HCT116 (cell line): ENCODE data around the gene CAB39.

Source experiments
- EZH2 ChIP-seq: fragments of 200-600 bp; sonication (generic); IDR thresholded peaks from 2 replicates; pipeline ENCODE4 v1.6.1; 2017; ENCODE audit warnings: antibody characterized with exemption, mixed run types
- EZH2phosphoT487 ChIP-seq: fragments of 200-600 bp; IDR thresholded peaks from 2 replicates; pipeline ENCODE4 v1.6.1; 2018; ENCODE audit warnings: antibody characterized with exemption, borderline replicate concordance
- FOSL1 ChIP-seq: IDR thresholded peaks from 2 replicates; pipeline ENCODE4 v1.6.1; 2012; ENCODE audit warnings: low read depth
- JUND ChIP-seq: IDR thresholded peaks from 2 replicates; pipeline ENCODE4 v1.6.1; 2012
- POLR2A ChIP-seq: IDR thresholded peaks from 2 replicates; pipeline ENCODE4 v1.7.0; 2011; ENCODE audit warnings: borderline replicate concordance; ENCODE audit not compliant: insufficient read depth, insufficient read length; ENCODE audit errors: extremely low read depth
- POLR2AphosphoS5 ChIP-seq: IDR thresholded peaks from 2 replicates; pipeline ENCODE4 v1.6.1; 2011; ENCODE audit warnings: mild to moderate bottlenecking, low read depth, low read length, moderate library complexity
- RAD21 ChIP-seq: IDR thresholded peaks from 2 replicates; pipeline ENCODE4 v1.6.1; 2012; ENCODE audit warnings: low read depth, mild to moderate bottlenecking
- SIN3A ChIP-seq: IDR thresholded peaks from 2 replicates; pipeline ENCODE4 v1.6.1; 2012; ENCODE audit warnings: low read depth
- TCF7L2 ChIP-seq: IDR thresholded peaks from 2 replicates; pipeline ENCODE4 v1.7.0; 2011; ENCODE audit warnings: borderline replicate concordance, inconsistent platforms; ENCODE audit not compliant: insufficient read depth, insufficient read length; ENCODE audit errors: extremely low read depth
- YY1 ChIP-seq: IDR thresholded peaks from 2 replicates; pipeline ENCODE4 v1.6.1; 2011; ENCODE audit warnings: low read length, low read depth, moderate library complexity, mild to moderate bottlenecking; ENCODE audit not compliant: insufficient replicate concordance; ENCODE audit errors: extremely low read depth
- TF ChIP-seq, protein P1 (sequence below), 3 experiments: fragments of 200-600 bp in 1 of 3; sonication (generic) in 1 of 3; IDR thresholded peaks in 2 of 3; conservative IDR thresholded peaks in 1 of 3; 2 replicates each; pipeline ENCODE4 v1.5.1; 2012 to 2017; ENCODE audit warnings: low read depth in 2 of 3, low read length in 2 of 3, antibody characterized with exemption in 1 of 3, borderline replicate concordance in 1 of 3, control low read depth in 1 of 3, mild to moderate bottlenecking in 1 of 3, mixed read lengths in 1 of 3, mixed run types in 1 of 3, moderate library complexity in 1 of 3; ENCODE audit not compliant: insufficient read depth in 1 of 3
- TF ChIP-seq, protein P2 (sequence below): IDR thresholded peaks from 2 replicates; pipeline ENCODE4 v1.6.1; 2012
- TF ChIP-seq, protein P3 (sequence below): IDR thresholded peaks from 2 replicates; pipeline ENCODE4 v1.6.1; 2012; ENCODE audit warnings: low read depth

DNA sequence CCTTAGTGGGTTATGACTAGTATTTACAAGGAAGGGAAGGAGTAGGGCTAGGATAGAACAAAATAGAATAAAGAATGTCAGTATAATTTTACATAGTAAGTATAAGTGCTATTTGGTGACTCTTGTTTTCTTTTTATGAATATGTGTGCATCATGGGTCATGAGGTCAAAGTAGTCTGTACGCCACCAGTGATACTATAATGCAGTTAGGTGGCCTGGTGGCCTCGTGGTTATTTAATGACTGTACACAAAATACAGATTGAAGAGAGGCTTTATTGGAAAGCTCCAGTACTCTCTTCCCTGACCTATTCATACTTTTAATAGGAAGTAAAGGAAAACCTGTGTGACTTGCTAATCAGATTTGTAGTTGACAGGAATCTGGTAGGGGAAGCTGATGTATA is 27.3 kb downstream of the CAB39 start:
- TF ChIP-seq POLR2AphosphoS5: no peak
- TF ChIP-seq, protein P1, sequence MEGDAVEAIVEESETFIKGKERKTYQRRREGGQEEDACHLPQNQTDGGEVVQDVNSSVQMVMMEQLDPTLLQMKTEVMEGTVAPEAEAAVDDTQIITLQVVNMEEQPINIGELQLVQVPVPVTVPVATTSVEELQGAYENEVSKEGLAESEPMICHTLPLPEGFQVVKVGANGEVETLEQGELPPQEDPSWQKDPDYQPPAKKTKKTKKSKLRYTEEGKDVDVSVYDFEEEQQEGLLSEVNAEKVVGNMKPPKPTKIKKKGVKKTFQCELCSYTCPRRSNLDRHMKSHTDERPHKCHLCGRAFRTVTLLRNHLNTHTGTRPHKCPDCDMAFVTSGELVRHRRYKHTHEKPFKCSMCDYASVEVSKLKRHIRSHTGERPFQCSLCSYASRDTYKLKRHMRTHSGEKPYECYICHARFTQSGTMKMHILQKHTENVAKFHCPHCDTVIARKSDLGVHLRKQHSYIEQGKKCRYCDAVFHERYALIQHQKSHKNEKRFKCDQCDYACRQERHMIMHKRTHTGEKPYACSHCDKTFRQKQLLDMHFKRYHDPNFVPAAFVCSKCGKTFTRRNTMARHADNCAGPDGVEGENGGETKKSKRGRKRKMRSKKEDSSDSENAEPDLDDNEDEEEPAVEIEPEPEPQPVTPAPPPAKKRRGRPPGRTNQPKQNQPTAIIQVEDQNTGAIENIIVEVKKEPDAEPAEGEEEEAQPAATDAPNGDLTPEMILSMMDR (IDR thresholded peaks at IDR 0.05 in 2 of 3, conservative IDR thresholded peaks at IDR 0.05 in 1 of 3; ENCODE audit: borderline replicate concordance in 1 of 3, insufficient read depth in 1 of 3, low read depth in 2 of 3, low read length in 2 of 3): no peak
- no peak for TF ChIP-seq EZH2
- TF ChIP-seq SIN3A: no peak
- TF ChIP-seq, protein P2, sequence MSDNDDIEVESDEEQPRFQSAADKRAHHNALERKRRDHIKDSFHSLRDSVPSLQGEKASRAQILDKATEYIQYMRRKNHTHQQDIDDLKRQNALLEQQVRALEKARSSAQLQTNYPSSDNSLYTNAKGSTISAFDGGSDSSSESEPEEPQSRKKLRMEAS: no peak
- TF ChIP-seq JUND: no peak
- TF ChIP-seq, protein P3, sequence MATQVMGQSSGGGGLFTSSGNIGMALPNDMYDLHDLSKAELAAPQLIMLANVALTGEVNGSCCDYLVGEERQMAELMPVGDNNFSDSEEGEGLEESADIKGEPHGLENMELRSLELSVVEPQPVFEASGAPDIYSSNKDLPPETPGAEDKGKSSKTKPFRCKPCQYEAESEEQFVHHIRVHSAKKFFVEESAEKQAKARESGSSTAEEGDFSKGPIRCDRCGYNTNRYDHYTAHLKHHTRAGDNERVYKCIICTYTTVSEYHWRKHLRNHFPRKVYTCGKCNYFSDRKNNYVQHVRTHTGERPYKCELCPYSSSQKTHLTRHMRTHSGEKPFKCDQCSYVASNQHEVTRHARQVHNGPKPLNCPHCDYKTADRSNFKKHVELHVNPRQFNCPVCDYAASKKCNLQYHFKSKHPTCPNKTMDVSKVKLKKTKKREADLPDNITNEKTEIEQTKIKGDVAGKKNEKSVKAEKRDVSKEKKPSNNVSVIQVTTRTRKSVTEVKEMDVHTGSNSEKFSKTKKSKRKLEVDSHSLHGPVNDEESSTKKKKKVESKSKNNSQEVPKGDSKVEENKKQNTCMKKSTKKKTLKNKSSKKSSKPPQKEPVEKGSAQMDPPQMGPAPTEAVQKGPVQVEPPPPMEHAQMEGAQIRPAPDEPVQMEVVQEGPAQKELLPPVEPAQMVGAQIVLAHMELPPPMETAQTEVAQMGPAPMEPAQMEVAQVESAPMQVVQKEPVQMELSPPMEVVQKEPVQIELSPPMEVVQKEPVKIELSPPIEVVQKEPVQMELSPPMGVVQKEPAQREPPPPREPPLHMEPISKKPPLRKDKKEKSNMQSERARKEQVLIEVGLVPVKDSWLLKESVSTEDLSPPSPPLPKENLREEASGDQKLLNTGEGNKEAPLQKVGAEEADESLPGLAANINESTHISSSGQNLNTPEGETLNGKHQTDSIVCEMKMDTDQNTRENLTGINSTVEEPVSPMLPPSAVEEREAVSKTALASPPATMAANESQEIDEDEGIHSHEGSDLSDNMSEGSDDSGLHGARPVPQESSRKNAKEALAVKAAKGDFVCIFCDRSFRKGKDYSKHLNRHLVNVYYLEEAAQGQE: no peak
- TF ChIP-seq FOSL1: no peak
- no peak for TF ChIP-seq TCF7L2
- no peak for TF ChIP-seq EZH2phosphoT487
- TF ChIP-seq YY1: no peak
- TF ChIP-seq RAD21: no peak
- no peak for TF ChIP-seq POLR2A
